ENCODE results near the gene SCARB2.

Gene SCARB2

GRCh38 chr4:76198411-76199237 is 15.0 kb downstream of the SCARB2 start:
- DNase-seq, result no peak

DNA sequence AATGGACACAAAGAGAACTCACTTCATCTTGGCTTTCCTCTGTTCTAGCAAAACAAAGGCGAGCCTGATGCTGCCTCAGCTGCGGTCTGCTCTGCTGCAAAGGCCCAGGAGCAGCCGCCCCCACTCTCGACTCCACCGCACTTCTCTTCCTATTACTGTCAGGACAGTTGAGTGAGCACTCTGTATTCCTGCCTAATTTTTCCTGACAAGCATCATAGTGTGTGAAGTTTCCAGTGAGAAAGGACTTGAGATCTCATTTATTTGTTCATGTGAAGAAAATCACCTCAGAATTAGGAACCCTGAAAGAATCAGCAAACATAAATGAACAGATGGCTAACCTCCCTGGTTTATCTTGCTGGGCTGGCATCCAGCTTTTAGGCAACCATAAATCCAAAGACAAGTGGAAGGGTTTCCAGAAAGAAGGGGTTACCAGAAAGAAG is 15.6 kb downstream of the SCARB2 start:
- DNase-seq, result no peak

DNA sequence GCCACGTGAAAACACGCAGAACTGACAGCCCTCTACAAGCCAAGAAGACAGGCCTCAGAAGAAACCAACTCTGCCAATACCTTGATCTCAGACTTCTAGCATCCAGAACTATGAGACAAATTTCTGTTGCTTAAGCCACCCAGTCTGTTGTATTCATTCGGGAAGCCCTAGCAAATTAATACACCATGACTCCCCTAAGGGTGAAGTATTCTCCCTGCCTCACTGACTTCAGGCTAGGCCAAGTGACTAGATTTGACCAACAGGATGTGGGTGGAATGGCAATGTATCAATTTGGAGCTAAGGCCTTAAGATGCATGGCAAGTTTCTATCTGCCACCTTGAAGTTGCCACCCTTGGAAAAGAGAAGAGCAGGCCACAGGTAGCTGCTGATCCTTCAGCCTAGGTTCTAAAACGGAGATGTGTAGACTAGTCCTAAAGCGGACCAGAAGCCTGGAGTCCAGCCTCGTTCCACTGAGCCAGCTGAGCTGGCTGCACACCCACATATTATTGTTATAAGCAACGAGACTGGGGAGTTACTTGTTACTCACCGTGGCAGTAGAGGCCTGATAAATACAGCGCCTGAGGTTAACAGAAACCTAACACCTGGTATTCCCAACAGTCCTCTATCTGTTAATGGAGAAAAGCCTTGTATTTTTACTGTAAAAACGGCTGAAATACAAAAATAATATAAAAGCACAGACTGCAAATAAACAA is 16.4 kb downstream of the SCARB2 start:
- DNase-seq, result no peak

DNA sequence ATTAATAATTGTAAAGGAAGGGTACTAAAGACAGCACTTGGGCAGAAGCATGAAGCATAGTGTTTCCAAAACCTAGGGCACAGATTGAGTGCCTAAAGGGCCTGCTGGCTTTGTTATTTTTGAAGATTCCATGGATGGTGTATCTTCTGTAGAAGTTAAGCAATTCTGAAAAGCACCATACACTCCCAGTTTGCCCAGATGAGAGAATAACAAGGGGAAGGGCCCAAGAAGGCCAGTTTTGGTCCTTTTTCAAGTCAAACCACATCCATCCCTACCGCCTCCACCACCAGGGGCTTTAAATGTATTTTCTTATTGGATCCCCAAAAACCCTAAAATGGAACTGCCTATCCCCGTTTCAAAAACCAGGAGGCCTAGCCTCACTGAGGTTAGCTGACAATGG is 17.2 kb downstream of the SCARB2 start:
- DNase-seq, result no peak

- no peak for DNase-seq
These were observed 18.3 kb downstream of the SCARB2 start for GRCh38 chr4:76195326-76195725.

- no peak for DNase-seq
These were observed 19.3 kb downstream of the SCARB2 start for GRCh38 chr4:76194325-76194724.

DNA sequence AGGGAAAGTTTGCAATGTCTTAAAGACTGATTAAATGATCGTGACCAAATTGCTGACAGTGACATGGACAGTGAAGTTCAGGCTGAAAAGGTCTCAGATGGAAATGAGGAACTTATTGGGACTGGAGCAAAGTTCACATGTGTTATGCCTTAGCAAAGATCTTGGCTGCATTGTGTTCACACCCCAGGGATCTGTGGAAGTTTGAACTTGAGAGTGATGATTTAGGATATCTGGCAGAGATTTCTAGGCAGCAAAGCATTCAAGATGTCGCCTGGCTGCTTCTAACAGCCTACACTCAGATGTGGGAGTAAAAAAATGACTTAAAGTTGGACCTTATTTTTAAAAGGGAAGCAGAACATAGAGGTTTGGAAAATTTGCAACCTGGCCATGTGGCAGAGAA is 21.4 kb downstream of the SCARB2 start:
- DNase-seq, result no peak

GRCh38 chr4:76188557-76188956 is 25.1 kb downstream of the SCARB2 start:
- no peak for DNase-seq

GRCh38 chr4:76188149-76188548 is 25.5 kb downstream of the SCARB2 start:
- DNase-seq, result no peak

DNA sequence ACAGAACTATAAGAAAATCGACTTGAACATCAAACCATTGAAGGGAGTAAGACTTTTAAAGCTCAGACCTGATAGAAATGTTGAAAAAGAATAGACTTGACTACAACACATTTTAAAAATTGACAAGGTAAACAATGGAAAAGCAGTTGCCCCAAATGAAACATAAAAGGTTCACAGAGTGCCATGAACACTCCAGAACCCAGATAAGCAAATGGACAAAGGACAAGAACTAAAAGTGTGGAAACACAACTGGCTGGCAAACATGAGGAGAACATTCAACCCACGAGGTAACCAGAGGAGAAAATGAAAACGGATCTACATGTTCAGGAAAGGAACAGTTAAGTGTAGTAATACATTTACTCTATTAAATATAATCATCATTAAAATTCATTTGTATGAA is 26.5 kb downstream of the SCARB2 start:
- DNase-seq, result no peak

GRCh38 chr4:76182463-76182862 is 31.2 kb downstream of the SCARB2 start:
- no peak for DNase-seq

GRCh38 chr4:76179398-76180318 is 34.0 kb downstream of the SCARB2 start:
- DNase-seq, result peak; percentile 70

DNA sequence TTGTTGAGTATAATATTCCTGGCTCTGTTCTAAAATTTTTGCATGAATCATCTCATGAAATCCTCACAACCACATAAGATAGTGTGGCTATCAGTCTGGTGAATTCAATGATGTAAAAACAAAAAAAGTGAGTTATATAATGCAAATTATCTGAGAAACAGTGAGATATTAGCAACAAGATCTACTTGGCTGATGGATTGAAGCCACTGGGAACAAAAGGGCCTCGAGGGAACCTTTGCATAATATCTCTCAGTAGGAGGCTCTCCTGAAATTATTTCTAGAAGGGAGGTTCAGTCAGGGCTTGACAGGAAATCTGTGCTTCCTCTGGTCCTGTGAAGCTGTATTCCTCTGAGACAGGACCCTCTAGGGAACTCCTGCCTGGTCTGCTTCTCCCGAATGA is 35.3 kb downstream of the SCARB2 start:
- no peak for DNase-seq

DNA sequence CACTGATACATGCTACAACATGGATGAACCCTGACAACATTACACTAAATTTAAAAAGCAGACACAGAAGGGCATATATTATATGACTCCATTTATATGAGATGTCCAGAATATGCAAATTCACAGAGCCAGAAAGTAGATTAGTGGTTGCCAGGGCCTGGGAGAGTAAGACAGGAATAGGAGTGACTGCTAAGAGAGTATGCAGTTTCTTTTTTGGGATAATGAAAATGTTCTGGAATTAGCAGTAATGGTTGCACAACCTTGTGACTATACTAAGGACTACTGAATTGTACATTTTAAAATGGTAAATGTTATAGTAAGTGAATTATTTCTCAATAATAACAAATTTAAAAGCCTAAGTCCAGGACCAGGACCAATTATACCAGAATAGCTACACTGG is 35.9 kb downstream of the SCARB2 start:
- DNase-seq, result no peak

- no peak for DNase-seq
These were observed 38.3 kb downstream of the SCARB2 start for GRCh38 chr4:76175336-76175735.

DNA sequence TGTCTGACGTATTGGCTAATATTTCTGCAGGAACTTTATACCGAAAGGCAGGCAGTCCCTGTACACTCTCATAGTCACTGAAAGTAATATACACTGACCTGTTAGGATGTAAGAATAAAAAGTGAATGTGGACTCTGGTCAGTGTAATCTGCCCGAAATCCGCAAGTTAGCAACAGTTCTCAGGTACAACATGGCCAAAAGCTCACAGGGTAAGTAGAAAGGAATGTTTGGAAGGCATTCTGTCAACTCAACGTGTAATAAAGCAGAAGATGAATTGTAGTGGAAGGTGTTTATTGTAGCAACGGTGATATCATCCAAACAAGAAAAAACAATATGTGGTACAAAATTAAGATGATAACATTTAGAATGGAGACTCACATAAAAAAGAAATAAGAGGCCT is 39.4 kb downstream of the SCARB2 start:
- DNase-seq, result no peak

DNA sequence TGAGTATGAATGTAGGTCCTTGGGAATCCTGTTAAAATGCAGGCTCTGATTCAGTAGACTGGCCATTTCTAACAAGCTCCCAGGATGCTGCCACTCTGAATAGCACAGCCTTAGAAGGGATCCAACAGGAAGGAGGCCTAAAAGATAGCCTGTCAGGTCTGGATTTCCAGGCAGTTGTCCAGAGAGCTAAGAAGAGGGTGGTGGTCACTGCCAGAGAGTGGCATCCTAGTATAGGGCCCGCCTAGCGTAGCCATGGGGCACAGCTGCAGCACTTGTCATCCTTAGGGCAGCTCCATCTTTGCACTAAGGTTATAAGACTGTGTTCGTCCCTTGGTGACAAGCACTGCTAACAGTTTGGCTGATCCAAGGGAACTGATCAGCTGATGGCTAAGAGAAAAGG is 44.9 kb downstream of the SCARB2 start:
- DNase-seq, result no peak

- DNase-seq, result no peak
These were observed 47.1 kb downstream of the SCARB2 start for GRCh38 chr4:76166480-76166879.

DNA sequence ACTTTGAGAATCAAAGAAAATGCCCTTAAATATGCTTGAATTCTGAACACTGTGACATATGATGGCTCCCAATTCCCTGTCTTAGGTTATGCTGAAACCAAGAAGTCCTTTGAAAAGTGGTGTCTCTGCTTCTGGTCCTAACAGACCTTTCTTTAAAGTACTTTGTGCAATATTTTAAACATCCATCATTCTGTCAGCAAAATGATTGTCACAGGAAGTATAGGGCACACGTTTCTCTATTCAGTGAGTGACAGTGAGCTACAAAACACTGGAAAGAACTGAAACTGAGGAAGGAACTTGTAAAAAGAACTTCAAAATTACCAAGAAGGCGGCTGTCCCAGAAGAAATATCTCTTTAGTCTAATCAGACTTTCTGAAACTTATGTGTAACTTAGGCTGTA is 53.3 kb downstream of the SCARB2 start:
- no peak for DNase-seq

DNA sequence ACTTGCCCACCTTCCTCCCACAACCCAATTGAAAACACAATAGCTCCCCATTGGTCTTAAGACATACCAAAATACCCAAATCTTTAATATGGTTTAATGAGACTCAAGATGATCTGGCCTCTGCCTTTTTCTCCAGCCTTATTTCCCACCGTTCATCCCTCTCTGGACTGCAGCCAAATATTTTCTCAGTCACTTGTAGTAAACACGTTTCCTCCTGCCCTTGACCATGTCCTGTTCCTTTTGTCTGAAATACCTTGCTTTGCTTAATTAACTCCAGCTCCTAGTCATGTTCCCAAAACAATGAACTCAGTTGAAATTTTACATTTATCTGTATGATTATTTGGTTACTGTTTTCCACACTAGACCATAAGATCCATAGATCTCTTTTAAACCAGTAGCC is 57.0 kb downstream of the SCARB2 start:
- no peak for DNase-seq

- DNase-seq, result no peak
These were observed 57.6 kb downstream of the SCARB2 start for GRCh38 chr4:76155979-76156378.

DNA sequence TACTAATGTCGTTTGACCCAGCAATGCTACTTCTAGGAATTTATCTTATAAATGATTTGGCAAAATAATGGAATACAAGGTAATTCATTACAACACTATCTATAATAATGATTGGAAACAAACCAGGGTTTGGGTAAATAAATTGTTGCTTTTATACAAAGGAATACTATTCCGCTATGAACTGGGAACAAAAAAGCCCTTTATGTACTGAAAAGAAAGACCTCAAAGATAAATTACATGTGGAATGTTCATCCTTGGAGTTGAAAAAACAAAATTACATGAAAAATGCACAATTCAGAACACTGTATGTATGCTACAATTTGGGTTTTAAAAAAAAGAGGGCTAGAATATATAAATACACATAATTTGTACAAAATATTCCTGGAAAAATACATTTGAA is 60.3 kb downstream of the SCARB2 start:
- DNase-seq, result no peak

DNA sequence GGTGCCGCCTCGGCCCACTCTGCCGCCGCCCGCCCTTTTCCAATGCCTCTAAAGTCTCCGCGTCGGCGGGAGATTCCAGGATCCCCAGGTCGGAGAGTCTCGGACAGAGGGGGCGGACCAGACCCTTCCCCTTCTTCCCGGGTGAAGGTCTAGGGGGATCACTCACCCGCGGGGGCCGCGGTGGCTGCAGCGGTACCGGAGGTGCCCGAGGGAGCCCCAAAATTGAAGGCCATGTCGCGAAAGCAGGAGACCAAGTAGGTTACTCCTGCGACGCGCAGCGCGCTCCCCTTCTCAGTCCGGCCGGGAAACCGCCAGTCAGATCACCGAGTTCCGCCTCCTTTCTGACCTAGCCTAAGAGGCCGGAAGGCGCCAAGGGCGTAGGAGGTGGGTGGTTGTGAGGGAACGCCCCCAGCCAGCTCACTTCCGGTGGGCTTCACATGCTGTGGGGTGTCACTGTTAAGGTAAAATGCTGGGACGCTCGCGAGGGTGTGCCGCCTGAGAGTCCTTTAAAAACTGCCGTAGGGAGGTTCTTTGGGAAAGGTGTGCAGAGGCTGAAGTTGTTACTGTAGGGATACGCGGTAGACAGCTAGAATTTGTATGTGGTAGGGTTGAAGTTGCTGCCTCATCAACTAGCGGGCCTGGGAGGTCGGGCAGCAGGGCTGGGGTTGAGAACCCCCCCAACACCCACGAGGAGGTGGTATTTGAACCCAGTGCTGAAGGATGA is 65.3 kb downstream of the SCARB2 start, which contains the start of gene NUP54:
Gene NUP54, minus strand, starts transcription at position 256 of the 724 bp plus-strand sequence. Its CDS starts 23 bp downstream, at position 233.
- DNase-seq, result peak; percentile 89
